C4-2B (cell line): ENCODE measurements around the gene TMEM61.

Experiments
- ZFX ChIP-seq: fragments of 450-650 bp; IDR thresholded peaks from 2 replicates; pipeline ENCODE4 v1.6.1; 2017
- TF ChIP-seq, protein P1 (sequence below): fragments of 450-650 bp; conservative IDR thresholded peaks from 2 replicates; pipeline ENCODE4 v1.5.1; 2017; ENCODE audit warnings: mild to moderate bottlenecking

DNA sequence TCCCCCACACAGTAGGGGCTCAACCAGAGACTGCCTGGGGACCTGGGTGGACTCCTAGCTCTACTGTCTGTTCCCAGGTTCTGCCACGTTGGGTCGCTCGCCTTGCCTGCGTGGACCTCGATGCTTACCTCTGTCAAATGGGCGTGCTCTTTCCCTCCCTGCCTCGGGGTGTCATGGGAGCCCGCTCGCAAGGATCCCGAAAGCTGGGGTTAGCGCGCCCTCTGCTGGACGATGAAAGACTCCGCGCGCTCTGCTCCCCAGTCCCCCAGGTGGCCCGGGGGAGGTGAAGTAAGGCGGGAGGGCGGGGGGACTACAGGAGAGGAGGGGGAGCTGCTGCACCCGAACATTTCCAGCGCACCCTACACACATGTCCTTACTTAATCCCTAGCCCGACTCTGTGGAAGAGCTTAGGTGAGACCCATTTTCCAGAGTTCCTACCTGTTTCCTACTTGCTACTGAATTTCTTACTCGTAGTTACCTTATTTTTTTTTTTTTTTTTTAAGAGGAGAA is 16.0 kb downstream of the TMEM61 start:
- TF ChIP-seq, protein P1, sequence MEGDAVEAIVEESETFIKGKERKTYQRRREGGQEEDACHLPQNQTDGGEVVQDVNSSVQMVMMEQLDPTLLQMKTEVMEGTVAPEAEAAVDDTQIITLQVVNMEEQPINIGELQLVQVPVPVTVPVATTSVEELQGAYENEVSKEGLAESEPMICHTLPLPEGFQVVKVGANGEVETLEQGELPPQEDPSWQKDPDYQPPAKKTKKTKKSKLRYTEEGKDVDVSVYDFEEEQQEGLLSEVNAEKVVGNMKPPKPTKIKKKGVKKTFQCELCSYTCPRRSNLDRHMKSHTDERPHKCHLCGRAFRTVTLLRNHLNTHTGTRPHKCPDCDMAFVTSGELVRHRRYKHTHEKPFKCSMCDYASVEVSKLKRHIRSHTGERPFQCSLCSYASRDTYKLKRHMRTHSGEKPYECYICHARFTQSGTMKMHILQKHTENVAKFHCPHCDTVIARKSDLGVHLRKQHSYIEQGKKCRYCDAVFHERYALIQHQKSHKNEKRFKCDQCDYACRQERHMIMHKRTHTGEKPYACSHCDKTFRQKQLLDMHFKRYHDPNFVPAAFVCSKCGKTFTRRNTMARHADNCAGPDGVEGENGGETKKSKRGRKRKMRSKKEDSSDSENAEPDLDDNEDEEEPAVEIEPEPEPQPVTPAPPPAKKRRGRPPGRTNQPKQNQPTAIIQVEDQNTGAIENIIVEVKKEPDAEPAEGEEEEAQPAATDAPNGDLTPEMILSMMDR = peak; percentile 95
- no peak for TF ChIP-seq ZFX
